CD4-positive, alpha-beta T cell treated with Interleukin-10 for 1 hour (primary cell): Measurements from ENCODE around the gene PLCB3.

ENCODE experiments used
- DNase-seq: peaks from one replicate; pipeline ENCODE4 v3.0.0-alpha.2; 2020

The PLCB3 gene

GRCh38 chr11:64223001-64223651, 28.2 kb upstream of the PLCB3 start:
- no peak for DNase-seq

GRCh38 chr11:64224151-64224890, 27.0 kb upstream of the PLCB3 start:
- DNase-seq: no peak

- no peak for DNase-seq
Observed at GRCh38 chr11:64224891-64225607, 26.3 kb upstream of the PLCB3 start.

GRCh38 chr11:64225608-64226506, 25.5 kb upstream of the PLCB3 start, which contains the start of the genes NUDT22 and TRPT1:
Gene NUDT22 (plus strand): TSS chr11:64226274. CDS start chr11:64226653, 379 bp downstream.
Gene TRPT1 (minus strand): TSS chr11:64226186. CDS start chr11:64225860, 326 bp downstream.
- peak; percentile 89 for DNase-seq

- peak; percentile 71 for DNase-seq
Observed at GRCh38 chr11:64226507-64227051, 24.8 kb upstream of the PLCB3 start.

GRCh38 chr11:64227405-64227956, 23.8 kb upstream of the PLCB3 start:
- no peak for DNase-seq

- DNase-seq: no peak
Observed at GRCh38 chr11:64229090-64229743, 22.1 kb upstream of the PLCB3 start.

- DNase-seq: no peak
Observed at GRCh38 chr11:64229744-64230170, 21.6 kb upstream of the PLCB3 start.

GRCh38 chr11:64230171-64230984, 21.0 kb upstream of the PLCB3 start, which contains the start of gene DNAJC4:
Gene DNAJC4 (plus strand): TSS chr11:64230548. CDS start chr11:64230855, 307 bp downstream.
- DNase-seq: peak; percentile 91

GRCh38 chr11:64230985-64231365, 20.4 kb upstream of the PLCB3 start:
- no peak for DNase-seq

- DNase-seq: no peak
Observed at GRCh38 chr11:64231546-64231945, 19.8 kb upstream of the PLCB3 start.

- DNase-seq: no peak
Observed at GRCh38 chr11:64232182-64232966, 19.0 kb upstream of the PLCB3 start.

- DNase-seq: no peak
Observed at GRCh38 chr11:64232967-64233315, 18.4 kb upstream of the PLCB3 start.

- DNase-seq: peak; percentile 82
Observed at GRCh38 chr11:64233913-64234586, 17.3 kb upstream of the PLCB3 start, which contains the start of gene VEGFB. Gene VEGFB (plus strand): TSS chr11:64234584. CDS start chr11:64234834, 250 bp downstream.

GRCh38 chr11:64234647-64235379, 16.5 kb upstream of the PLCB3 start:
- DNase-seq: peak; percentile 51

- DNase-seq: no peak
Observed at GRCh38 chr11:64235437-64236161, 15.7 kb upstream of the PLCB3 start.

GRCh38 chr11:64237484-64237951, 13.8 kb upstream of the PLCB3 start:
- no peak for DNase-seq
